WERI-Rb-1 (cell line): ENCODE measurements around the gene KRTDAP.

Experiments used
- DNase-seq: peaks from one replicate; pipeline ENCODE4 v3.0.0-alpha.2; 2020
- H3K27ac ChIP-seq: fragments of 250-450 bp; sonication (Bioruptor Pico); 2 replicates; pipeline ENCODE4 v1.5.1; 2020; ENCODE audit warnings: mild to moderate bottlenecking, moderate library complexity
- H3K27me3 ChIP-seq: fragments of 250-450 bp; sonication (Bioruptor Pico); 2 replicates; pipeline ENCODE4 v1.5.1; 2021; ENCODE audit warnings: mild to moderate bottlenecking, low read depth, moderate library complexity; ENCODE audit not compliant: insufficient read depth, severe bottlenecking
- H3K36me3 ChIP-seq: fragments of 250-450 bp; sonication (Bioruptor Pico); 2 replicates; pipeline ENCODE4 v1.5.1; 2020; ENCODE audit warnings: mild to moderate bottlenecking, moderate library complexity
- H3K4me3 ChIP-seq: 2 replicates; pipeline ENCODE4 v1.5.1; 2011; ENCODE audit warnings: low read depth, mild to moderate bottlenecking, control low read depth, low read length
- H3K9me3 ChIP-seq: fragments of 250-450 bp; sonication (Bioruptor Pico); 2 replicates; pipeline ENCODE4 v1.5.1; 2021; ENCODE audit warnings: mild to moderate bottlenecking, moderate library complexity; ENCODE audit not compliant: severe bottlenecking
- TF ChIP-seq, protein P1 (sequence below): IDR thresholded peaks from 2 replicates; pipeline ENCODE4 v1.5.1; 2011; ENCODE audit warnings: low read depth, mild to moderate bottlenecking, control low read depth, inconsistent platforms, low read length

KRTDAP gene

GRCh38 chr19:35498220-35498619, 8.0 kb upstream of the KRTDAP start:
- H3K4me3 ChIP-seq, result no peak overlapping the region
- no peaks in the 10 kb centered on the region for H3K36me3 ChIP-seq
- TF ChIP-seq, protein P1, sequence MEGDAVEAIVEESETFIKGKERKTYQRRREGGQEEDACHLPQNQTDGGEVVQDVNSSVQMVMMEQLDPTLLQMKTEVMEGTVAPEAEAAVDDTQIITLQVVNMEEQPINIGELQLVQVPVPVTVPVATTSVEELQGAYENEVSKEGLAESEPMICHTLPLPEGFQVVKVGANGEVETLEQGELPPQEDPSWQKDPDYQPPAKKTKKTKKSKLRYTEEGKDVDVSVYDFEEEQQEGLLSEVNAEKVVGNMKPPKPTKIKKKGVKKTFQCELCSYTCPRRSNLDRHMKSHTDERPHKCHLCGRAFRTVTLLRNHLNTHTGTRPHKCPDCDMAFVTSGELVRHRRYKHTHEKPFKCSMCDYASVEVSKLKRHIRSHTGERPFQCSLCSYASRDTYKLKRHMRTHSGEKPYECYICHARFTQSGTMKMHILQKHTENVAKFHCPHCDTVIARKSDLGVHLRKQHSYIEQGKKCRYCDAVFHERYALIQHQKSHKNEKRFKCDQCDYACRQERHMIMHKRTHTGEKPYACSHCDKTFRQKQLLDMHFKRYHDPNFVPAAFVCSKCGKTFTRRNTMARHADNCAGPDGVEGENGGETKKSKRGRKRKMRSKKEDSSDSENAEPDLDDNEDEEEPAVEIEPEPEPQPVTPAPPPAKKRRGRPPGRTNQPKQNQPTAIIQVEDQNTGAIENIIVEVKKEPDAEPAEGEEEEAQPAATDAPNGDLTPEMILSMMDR, result no peak
- H3K9me3 ChIP-seq, result no peaks in the 10 kb centered on the region
- H3K27me3 ChIP-seq, result no peaks in the 10 kb centered on the region
- no peak for DNase-seq
- H3K27ac ChIP-seq, result no peak overlapping the region

DNA sequence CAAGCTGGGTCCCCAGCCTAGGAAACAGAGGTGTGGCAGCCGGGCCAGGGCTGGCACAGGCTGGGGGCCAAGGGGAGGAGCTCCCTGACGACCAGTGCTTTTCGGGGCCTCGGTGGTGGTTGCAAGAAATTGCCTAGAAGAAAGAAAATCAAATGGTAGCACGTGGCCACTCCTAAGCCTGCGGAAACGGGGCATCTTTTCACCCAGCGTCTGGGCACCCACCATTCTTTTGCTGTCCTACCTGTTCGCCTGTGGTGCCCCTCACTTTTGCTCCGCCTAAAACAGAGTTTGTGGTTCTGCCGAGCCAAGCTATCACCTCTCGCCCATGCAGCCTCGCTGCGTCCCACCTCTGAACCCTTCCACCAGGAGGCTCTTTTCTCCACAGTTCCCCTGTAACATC, 7.1 kb upstream of the KRTDAP start:
- TF ChIP-seq, protein P1, result no peak
- Histone ChIP-seq H3K36me3 (no peaks in the 10 kb centered on the region), H3K27me3 (no peaks in the 10 kb centered on the region), H3K9me3 (no peaks in the 10 kb centered on the region), H3K27ac (no peak overlapping the region), H3K4me3 (no peak overlapping the region)
- DNase-seq, result no peak

DNA sequence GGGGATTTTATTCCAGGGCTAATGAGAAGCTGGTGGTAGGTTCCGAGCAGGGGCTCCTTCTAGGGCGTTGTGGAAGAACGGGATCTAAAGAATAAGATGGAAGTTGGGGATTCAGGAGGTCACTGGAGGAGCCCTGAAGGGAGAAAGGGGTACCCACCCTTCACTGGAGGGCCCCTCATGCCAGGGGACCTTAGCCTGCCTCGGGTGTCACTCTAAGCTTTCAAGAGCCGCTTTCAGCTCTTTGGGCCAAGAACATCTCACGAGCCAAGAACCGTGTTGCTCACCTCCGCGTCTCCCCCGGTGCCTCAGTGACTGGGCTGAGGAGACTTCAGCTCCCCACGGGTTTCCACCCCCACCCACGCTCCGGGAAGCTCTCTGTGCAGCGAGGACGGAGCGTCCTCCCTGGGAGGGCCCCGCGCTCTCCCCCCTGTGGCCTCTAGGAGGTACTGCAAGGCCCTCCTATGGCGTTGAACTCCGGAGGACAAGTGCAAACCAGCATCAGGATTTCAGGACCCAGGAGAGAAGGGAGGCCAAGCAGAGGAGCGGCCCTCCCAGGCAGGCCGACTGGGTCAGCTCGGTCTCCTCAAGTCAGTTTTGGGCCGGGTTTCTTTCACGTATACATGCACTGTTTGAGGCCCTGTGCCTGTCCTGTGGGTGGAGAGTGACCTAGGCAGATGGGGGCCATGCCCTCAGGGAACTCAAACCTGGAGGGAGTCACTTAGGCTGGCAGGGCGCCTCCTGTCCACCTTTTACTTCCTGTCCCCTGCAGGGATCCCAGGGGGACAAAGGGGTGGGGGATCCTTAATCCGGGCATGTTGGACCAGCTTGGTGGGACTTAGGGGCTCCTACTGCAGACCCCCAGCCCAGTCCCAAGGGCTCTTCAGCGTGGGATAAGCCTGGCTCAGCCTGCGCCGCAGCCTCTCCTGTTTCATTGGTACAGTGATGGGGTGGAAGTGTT, 5.1 kb upstream of the KRTDAP start:
- Histone ChIP-seq H3K36me3 (no peaks in the 10 kb centered on the region), H3K27me3 (no peaks in the 10 kb centered on the region), H3K4me3 (peak overlapping the region; percentile 25), H3K27ac (0 out of 2 replicates have a peak overlapping the region, but pooled peaks have one; percentile 18), H3K9me3 (no peaks in the 10 kb centered on the region)
- TF ChIP-seq, protein P1, result peak; percentile 95
- peak; percentile 75 for DNase-seq

- no peak for DNase-seq
- no peaks in the 10 kb centered on the region for H3K27me3 ChIP-seq
- TF ChIP-seq, protein P1, result no peak
- no peak overlapping the region for H3K27ac ChIP-seq
- H3K4me3 ChIP-seq, result no peak overlapping the region
- H3K36me3 ChIP-seq, result no peaks in the 10 kb centered on the region
- no peaks in the 10 kb centered on the region for H3K9me3 ChIP-seq
Measured at GRCh38 chr19:35493971-35494370, 3.7 kb upstream of the KRTDAP start.

DNA sequence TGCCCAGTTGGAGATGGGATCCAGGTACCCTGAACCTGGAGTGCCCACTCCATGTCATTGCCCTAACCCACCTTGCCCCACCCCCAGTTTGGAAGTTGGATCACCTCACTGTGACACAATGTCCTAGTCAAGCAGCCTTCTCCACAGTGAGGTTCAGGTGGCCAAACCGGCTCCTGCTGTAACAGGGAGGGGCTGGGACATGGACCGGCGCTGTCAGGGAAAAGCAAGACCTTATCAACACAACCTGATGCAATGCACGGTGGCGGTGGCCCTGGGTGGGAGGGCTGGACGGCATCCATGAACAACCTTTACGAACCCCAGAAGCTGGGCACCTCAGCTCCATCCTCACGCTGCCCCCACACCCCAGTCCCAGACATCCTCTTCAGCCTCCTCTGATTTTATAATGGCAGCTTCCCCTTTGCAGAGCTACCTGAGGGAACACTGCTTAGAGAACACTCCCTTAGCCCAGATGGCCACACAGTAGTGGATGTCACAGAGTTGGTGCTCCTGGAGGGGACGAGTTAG, 1.6 kb upstream of the KRTDAP start:
- H3K27me3 ChIP-seq, result no peaks in the 10 kb centered on the region
- no peak overlapping the region for H3K4me3 ChIP-seq
- no peak overlapping the region for H3K27ac ChIP-seq
- no peaks in the 10 kb centered on the region for H3K9me3 ChIP-seq
- no peak for DNase-seq
- no peaks in the 10 kb centered on the region for H3K36me3 ChIP-seq
- TF ChIP-seq, protein P1, result no peak
